ENCODE measurements around the gene NINL. TPM values are rescaled to one million over a fixed set of nuclear protein-coding genes. Genes with fewer than 3 reads are reported as not detected.

NINL gene
- total RNA-seq, 2 donors from 2014 or later = 20.3 to 35.6 TPM

- peaks cover 8 to 13% of the 10 kb centered on the region in 2 donors for H3K4me1 ChIP-seq (ENCODE audit: control insufficient read depth in 1 of 2, low read depth in 2 of 2)
- no peak for DNase-seq (ENCODE audit: low spot score)
- no peak overlapping the region for H3K27ac ChIP-seq
- no peak for ATAC-seq (ENCODE audit: insufficient number of reproducible peaks, low FRiP score, low read depth)
- H3K9me3 ChIP-seq = no peaks in the 10 kb centered on the region
- peaks cover 2% of the 10 kb centered on the region for H3K36me3 ChIP-seq
- H3K27me3 ChIP-seq (replicated peaks; ENCODE audit: insufficient read depth) = no peaks in the 10 kb centered on the region
- TF ChIP-seq, protein P1, sequence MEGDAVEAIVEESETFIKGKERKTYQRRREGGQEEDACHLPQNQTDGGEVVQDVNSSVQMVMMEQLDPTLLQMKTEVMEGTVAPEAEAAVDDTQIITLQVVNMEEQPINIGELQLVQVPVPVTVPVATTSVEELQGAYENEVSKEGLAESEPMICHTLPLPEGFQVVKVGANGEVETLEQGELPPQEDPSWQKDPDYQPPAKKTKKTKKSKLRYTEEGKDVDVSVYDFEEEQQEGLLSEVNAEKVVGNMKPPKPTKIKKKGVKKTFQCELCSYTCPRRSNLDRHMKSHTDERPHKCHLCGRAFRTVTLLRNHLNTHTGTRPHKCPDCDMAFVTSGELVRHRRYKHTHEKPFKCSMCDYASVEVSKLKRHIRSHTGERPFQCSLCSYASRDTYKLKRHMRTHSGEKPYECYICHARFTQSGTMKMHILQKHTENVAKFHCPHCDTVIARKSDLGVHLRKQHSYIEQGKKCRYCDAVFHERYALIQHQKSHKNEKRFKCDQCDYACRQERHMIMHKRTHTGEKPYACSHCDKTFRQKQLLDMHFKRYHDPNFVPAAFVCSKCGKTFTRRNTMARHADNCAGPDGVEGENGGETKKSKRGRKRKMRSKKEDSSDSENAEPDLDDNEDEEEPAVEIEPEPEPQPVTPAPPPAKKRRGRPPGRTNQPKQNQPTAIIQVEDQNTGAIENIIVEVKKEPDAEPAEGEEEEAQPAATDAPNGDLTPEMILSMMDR (IDR thresholded peaks at IDR 0.05) = no peak
- no peak overlapping the region for H3K4me3 ChIP-seq
Observed at GRCh38 chr20:25574411-25574810, 10.9 kb downstream of the NINL start.

- TF ChIP-seq, protein P1 (IDR thresholded peaks at IDR 0.05) = no peak
- DNase-seq (ENCODE audit: low spot score) = no peak
- Histone ChIP-seq H3K4me1 (ENCODE audit: control insufficient read depth in 1 of 2, low read depth in 2 of 2) (peaks cover 8 to 13% of the 10 kb centered on the region in 2 donors), H3K27me3 (replicated peaks; ENCODE audit: insufficient read depth) (no peaks in the 10 kb centered on the region), H3K9me3 (no peaks in the 10 kb centered on the region), H3K27ac (no peak overlapping the region), H3K4me3 (no peak overlapping the region), H3K36me3 (peaks cover 2% of the 10 kb centered on the region)
- no peak for ATAC-seq (ENCODE audit: insufficient number of reproducible peaks, low FRiP score, low read depth)
Observed at GRCh38 chr20:25573288-25574251, 11.8 kb downstream of the NINL start.

DNA sequence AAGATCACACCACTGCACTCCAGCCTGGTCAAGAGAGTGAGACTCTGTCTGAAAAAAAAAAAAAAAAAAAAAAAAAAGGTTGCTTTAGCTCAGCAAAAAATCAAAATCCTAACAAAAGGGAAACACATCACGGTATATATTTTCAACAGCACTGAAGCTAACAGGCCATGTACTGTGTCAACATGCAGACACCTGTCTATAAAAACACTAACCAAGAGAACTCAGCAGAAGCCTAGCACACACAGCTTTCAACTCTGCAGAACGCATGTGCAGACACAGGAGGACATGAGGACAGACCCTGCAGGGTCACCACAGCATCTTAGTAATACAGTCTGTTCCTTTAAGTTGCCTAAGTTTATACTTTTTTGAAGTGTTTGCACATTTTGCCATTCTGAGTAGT is 13.5 kb downstream of the NINL start:
- no peaks in the 10 kb centered on the region for H3K9me3 ChIP-seq
- no peak overlapping the region for H3K4me3 ChIP-seq
- no peak overlapping the region for H3K27ac ChIP-seq
- no peak for DNase-seq (ENCODE audit: low spot score)
- peaks cover 1% of the 10 kb centered on the region for H3K36me3 ChIP-seq
- H3K27me3 ChIP-seq (replicated peaks; ENCODE audit: insufficient read depth) = no peaks in the 10 kb centered on the region
- peaks cover 8 to 13% of the 10 kb centered on the region in 2 donors for H3K4me1 ChIP-seq (ENCODE audit: control insufficient read depth in 1 of 2, low read depth in 2 of 2)
- ATAC-seq (ENCODE audit: insufficient number of reproducible peaks, low FRiP score, low read depth) = no peak
- TF ChIP-seq, protein P1 (IDR thresholded peaks at IDR 0.05) = no peak

DNA sequence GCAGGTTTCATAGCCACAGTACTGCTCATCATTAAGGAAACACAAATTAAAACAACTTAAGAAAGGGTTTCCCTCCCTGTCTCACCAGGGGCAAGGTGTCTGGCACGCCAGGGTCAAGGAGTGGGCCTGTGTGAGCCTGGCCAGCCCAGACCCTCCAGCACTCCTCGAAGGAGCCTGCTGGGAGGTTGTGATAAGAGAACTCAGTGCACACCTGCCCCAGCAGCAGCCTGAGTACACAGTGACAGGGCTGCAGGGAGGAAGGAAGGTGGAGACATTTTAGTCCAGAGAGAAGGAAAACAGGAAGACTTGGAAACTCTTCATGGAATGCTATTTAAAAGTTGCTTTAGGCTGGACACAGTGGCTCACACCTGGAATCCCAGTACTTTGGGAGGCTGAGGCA is 14.1 kb downstream of the NINL start:
- no peaks in the 10 kb centered on the region for H3K27me3 ChIP-seq (replicated peaks; ENCODE audit: insufficient read depth)
- H3K9me3 ChIP-seq = no peaks in the 10 kb centered on the region
- no peak overlapping the region for H3K27ac ChIP-seq
- DNase-seq (ENCODE audit: low spot score) (no peak), ATAC-seq (ENCODE audit: insufficient number of reproducible peaks, low FRiP score, low read depth) (no peak)
- TF ChIP-seq, protein P1 (IDR thresholded peaks at IDR 0.05) = no peak
- no peak overlapping the region for H3K4me3 ChIP-seq
- no peaks in the 10 kb centered on the region for H3K36me3 ChIP-seq
- peaks cover 8 to 13% of the 10 kb centered on the region in 2 donors for H3K4me1 ChIP-seq (ENCODE audit: control insufficient read depth in 1 of 2, low read depth in 2 of 2)

- H3K9me3 ChIP-seq = no peaks in the 10 kb centered on the region
- no peak overlapping the region for H3K4me3 ChIP-seq
- H3K27me3 ChIP-seq (replicated peaks; ENCODE audit: insufficient read depth) = no peaks in the 10 kb centered on the region
- H3K27ac ChIP-seq = no peak overlapping the region
- DNase-seq (ENCODE audit: low spot score) = no peak
- TF ChIP-seq, protein P1 (IDR thresholded peaks at IDR 0.05) = no peak
- no peak for ATAC-seq (ENCODE audit: insufficient number of reproducible peaks, low FRiP score, low read depth)
- peaks cover 8 to 13% of the 10 kb centered on the region in 2 donors for H3K4me1 ChIP-seq (ENCODE audit: control insufficient read depth in 1 of 2, low read depth in 2 of 2)
- H3K36me3 ChIP-seq = no peaks in the 10 kb centered on the region
Observed at GRCh38 chr20:25570148-25570530, 15.2 kb downstream of the NINL start.

Measured in thoracic aorta (tissue), 2 donors.